Superior temporal gyrus (tissue), 1 donor: ENCODE measurements around the gene TSG101.
A peak's percentile ranks its signal among the peaks of the same experiment; 100 is the strongest.

Source experiments
- DNase-seq: peaks from one replicate; pipeline ENCODE4 v3.0.0-alpha.2; 2016; ENCODE audit errors: extremely low spot score

Gene TSG101, protein sequence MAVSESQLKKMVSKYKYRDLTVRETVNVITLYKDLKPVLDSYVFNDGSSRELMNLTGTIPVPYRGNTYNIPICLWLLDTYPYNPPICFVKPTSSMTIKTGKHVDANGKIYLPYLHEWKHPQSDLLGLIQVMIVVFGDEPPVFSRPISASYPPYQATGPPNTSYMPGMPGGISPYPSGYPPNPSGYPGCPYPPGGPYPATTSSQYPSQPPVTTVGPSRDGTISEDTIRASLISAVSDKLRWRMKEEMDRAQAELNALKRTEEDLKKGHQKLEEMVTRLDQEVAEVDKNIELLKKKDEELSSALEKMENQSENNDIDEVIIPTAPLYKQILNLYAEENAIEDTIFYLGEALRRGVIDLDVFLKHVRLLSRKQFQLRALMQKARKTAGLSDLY

DNA sequence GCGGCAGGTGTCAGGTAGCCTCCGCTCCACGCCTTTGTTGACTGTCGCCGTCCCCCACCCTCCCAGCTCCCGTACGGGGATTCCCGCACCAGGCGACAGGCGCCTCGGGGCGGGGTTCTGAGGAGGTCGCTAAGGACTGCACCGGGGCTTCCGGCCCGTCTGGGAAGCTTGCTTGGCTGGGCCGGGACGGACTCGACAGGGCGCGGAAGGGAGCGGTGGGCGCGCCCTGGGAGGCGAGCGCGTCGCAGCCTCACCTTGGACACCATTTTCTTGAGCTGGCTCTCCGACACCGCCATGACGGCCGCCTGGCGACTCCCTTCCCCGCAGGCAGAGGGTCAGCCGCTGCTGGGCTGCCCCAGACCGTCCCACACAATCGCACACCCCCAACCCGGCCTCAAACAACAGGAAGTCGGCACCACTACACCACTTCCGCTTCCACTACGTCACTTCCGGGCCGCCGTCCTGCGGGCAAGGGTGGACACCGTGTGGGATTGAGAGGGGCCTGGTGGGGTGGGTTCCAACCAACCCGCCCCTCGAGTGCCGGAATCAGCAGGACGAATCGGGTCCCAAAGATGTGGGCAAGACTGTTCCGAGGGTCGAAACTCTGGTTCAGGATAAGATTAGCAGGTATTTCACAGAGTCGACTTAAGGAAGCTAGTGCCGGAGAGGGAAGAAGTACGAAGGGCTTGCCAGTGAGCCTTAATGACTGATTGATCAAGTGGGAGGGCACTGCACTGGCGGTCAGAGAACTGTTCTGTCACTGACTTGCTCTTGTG is at the start of gene TSG101:
Gene TSG101 (minus strand): TSS at position 422 of the 776 bp plus-strand sequence. CDS start 126 bp downstream, at position 296.
- DNase-seq, result peak; percentile 96

DNA sequence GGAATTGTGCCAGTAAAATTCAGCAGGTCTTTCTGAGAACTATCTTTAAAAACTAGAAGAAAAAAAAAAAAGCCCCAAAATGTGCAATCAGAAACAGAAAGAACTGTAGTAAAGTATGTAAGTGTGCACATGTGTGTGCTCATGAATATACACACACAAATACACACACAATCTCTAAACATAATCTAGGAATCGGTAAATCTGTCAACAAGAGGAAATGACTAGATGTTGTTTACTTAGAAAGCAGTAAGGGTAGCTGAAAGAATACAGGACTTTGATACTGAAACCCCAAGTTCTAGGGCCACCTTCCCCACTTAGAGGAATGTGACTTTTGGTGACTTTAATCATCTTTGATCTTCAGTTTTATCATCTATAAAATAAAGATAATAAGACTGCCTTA is 48.6 kb upstream of the TSG101 start:
- DNase-seq, result no peak

DNA sequence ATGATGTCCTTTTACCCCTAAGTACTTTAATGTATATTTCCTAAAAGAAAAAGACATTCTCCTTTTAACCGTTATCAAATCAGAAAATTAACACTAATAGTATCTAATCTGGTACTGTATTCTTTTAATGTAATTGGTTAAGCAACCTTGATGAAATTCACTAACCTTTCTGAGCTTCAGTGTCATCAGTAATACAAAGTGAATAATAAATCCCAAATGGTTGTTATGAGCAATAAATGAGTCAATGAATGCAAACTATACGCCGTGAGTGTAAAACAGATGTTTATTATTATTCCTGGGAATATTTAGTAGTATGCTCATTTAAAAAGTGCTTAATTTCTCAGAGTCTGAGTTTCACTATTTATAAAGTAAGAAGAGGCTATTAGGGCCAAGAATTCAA is 40.3 kb upstream of the TSG101 start:
- no peak for DNase-seq

DNA sequence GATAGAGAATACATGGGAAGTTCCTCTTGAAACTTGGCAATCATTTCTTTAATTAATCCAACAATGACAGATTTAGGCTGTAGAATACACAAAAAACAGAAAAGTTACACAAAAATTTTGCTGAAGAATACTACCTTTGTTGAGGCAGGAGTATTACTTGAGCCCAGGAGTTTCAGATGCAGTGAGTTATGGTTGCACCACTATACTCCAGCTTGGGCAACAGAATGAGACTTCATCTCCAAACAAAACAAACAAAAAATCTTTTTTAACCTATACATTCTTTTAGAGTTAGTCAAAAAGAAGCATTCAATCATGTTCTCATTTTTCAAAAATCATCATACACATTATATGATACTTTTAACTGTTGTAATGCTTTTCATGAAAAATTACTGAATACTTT is 39.7 kb upstream of the TSG101 start:
- DNase-seq, result no peak

DNA sequence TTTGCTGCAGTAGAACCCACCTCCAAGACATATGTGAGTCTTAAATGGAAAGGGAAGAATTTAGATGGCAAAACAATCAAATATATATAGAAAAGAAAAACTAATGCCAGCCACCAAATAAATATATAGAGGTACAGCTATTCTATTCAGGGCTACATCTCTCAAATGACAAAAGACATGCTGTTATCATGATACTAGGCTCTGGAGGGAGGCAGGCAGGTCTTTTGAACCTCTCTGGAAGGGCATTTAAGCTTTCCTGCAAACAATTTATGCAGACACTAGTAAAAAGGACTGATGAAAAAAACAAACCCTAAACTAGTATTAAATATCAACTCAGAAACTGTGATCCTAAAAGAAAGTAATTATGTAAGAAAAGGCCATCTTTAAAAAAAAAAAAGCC is 37.4 kb upstream of the TSG101 start:
- DNase-seq, result no peak

DNA sequence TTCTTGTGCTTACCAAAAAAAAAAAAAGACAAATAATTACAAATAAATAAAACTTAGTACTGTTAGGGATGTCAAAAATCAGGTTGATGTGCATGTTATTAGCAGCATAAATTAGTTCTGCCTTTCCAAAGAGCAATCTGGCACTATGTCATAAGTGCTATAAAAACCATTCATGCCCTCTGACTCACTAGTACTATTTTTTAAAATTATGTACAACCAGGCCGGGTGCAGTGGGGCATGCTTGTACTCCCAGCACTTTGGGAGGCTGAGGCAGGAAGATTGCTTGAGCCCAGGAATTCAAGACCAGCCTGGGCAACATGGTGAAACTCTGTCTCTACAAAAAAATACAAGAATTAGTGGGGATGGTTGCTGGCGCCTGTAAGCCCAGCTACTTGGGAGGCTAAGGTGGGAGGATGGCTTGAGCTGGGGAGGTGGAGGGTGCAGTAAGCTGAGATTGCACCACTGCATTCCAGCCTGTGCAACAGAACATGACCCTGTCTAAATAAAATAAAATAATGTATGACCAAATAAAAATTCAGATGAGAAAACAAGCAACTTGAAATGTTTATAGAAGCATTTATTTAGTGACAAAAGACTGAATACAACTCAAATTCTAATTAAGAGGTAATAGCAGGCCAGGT is 36.5 kb upstream of the TSG101 start:
- DNase-seq, result no peak

DNA sequence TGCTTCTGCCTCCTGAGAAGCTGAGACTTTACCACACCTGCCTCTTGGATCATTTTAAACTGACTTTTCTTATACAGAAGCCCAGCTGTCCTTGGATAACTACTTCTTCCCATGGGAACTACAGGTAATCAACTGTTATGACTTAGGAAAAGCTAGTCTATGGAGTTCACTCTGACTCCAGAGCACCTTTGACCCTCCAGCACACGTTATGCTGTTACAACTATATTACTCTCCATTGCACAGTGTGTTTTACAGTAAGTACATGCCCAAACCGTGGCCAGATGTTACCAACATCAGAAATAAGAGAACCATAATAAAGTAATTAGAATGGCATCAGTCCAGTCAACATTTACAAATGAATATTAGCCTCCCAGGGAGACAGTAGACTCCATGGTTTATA is 21.3 kb upstream of the TSG101 start:
- DNase-seq, result no peak

DNA sequence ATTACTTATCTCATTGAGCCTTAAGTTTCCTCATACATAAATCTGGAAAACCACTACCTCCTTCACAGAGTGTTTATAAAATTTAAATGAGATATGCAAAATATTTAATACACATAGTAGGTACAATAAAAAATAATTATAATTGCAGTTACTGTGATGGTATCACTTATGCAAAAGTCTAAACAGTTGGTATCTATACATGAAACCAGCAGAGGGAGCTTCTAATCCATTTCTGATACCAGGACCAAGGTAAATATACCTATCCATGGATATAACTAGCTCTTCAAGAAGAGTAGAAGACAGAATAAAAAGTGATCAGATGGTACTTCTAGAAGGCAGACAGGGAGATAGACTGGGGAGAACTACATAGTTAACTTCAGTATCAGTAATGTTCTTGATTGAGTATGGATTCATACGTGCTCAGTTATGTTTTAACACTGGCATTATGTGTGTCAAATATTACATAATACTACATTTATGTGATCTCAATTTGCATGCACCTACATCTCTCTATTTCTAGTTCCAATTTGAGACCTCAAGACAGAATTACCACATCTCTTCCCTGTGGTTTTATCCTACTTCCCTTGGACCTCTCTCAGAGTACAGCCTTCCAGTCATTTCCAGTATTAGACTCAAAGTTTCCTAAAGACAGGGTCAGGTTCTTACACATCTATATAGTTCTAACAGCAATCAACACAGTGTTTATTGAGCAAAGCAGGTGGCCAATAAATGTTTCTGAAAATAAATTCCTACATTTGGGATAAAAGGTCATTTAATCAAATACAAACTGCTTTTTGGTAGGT is 13.7 kb upstream of the TSG101 start:
- DNase-seq, result peak; percentile 74

DNA sequence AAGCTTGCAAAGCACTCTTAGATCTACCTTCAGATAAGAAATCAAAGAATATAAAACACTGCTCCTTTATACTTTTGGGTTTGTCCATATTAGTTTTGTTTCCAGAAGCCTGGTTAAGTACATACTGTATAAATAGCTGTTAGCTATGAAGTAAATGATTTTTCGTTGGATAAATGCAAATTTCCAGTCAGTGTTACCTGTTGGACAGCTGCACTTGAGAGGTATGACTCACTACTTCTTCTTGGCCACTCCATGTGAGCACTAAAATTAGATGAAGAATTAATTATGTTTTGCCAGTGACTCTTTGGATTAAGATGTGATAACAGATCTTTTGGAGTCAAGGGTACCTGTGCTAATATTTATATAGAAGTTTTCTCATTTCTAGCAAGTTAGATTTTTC is 9.5 kb upstream of the TSG101 start:
- DNase-seq, result no peak

DNA sequence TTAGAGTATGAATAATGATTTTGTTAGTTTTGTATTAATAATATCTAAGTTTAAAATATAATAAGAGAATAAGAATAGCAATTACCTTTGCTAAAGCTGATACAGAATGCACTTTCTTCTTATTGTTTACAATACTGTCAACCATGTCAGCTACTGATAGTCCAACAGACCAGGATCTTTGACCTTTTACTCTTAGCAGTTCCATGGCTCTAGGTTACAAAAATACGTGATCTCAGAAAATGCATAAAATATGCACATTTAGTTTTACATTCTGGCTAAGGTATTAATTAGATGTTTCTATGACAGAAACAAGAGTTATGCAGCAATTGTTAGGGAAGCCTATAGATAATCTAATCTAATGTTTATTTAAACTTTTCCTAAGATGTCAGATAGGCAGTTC is 7.5 kb upstream of the TSG101 start:
- DNase-seq, result no peak

DNA sequence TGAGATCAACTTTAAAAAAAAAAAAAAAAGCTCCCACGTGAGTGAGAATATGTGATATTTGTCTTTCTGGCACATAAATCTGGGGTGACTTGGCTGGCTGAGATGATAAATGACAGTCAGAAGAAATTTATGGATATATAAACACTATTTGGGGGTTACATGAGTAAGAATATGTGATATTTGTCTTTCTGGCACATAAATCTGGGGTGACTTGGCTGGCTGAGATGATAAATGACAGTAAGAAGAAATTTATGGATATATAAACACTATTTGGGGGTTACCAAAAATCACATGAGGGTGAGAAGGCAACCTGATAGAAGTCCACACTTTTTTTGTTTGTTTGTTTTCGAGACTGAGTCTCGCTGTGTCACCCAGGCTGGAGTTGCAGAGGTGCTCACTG is 6.6 kb upstream of the TSG101 start:
- DNase-seq, result no peak

DNA sequence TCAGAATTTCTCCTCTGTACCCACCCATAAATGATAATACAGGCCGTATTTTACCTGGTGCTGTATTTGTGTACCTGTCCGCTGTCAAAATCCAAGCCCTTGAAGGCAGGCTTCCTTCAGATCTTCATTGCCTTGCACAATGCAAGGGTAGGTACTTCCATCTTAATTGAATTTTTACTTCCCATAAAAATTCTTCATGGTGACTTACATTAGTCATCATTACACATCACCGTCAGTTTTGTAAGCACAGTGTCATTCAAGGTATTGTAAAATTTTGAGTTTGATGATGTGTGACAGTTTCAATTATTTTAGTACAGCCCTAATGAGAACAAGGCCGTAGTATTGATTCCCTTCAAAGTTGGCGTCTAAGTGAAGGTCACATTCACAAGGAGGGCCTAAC is 770 bp upstream of the TSG101 start:
- DNase-seq, result no peak

DNA sequence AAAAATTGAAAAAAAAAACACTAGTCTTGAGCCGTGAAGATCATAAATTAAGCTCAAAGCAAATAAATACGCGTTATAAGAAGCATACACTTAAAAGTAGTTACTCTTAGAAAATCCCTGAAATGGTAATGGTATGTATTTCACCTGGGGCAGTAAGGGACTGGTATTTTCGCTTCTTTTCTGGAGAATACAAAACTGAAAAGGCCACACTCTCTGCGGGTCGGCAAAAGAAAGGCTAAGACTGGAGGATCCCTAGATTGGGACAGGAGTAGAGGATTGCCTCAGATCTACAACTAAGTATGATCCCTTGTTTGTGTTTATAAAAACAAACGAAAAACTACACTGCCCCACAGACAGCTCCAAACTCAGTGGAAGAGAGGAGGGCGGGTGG is 617 bp downstream of the TSG101 start:
- no peak for DNase-seq

DNA sequence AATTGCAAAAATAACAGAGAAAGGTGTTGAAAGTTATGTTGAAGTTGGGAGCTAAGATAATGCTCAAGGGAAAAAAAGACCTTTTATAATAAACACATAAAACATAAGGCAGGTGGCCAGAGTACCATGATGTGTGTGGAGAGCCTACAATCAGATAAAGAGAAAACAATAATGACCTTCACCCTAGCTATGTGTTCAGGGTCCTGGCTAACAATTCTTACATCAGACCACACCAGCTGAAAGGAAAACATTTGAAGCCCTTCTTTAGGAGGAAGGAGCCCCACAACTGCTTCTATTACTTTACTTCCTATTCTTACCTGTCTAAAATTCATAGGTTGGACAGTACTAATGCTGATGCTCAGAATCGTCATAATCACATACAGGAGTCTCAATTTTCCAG is 2.5 kb downstream of the TSG101 start:
- no peak for DNase-seq

DNA sequence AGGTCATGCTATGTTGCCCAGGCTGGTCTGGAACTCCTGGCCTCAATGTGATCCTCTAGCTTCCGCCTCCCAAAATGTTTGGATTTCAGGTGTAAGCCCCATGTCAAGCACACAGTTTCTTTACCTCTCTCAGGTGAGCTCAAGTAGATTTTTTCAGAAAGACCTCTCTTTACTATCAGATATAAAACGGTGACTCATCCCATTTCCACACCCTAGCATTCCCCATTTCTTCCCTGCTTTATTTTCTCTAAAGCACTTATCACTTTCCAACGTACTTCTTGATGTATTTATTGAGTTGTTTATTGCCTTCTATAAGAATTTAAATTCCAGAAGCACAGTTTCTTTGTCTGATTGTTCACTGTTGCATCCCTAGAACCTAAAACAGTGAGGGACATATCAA is 3.7 kb downstream of the TSG101 start:
- no peak for DNase-seq

DNA sequence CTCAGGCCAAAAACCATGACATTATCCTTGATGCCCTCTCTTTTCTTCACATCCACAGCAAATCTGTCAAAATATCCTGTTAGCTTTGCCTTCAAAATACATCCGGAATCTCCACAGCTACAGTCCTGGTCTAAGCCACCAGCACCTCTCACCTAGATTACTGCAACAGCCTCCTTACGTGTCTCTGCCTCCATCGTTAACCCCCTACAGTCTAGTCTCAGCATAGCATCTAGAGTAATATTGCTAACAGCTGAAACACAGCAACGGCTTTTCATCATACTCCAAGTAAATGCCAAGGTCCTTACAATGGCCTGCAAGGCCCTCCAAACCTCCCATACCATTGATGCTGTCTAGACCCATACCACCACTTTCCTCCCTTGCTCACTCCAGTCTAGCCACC is 4.4 kb downstream of the TSG101 start:
- no peak for DNase-seq

DNA sequence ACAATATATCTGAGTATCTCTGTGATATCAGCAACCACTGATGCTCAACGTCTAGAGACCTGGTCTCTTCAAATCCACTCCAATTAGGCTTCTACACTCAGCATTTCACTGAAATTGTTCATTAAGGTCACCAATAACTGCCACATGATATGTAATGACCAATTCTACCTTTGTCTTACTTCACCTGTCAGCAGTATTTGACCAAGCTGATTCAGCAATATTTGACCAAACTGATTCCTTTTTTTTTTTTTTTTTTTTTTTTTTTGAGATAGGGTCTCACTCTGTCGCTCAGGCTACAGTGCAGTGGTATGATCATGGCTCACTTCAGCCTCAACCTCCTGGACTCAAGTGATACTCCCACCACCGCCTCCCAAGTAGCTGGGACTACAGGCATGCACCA is 5.6 kb downstream of the TSG101 start:
- no peak for DNase-seq

DNA sequence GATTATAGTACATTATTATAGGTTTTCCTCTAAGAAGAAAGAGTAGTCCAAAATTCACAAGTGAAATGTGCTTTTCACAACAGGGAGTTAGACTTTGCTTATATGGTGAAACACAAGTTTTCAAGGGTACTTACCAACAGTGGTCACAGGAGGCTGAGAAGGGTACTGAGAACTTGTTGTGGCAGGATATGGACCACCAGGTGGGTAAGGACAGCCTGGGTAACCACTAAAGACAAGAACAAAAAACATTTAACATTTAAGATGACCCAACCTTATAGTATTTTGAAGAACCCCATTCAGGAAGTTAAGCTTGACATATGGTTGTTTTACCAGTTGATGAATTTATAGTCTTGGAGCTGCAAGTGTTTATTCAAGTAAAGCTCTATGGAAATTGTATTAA is 24.4 kb downstream of the TSG101 start:
- DNase-seq, result no peak

DNA sequence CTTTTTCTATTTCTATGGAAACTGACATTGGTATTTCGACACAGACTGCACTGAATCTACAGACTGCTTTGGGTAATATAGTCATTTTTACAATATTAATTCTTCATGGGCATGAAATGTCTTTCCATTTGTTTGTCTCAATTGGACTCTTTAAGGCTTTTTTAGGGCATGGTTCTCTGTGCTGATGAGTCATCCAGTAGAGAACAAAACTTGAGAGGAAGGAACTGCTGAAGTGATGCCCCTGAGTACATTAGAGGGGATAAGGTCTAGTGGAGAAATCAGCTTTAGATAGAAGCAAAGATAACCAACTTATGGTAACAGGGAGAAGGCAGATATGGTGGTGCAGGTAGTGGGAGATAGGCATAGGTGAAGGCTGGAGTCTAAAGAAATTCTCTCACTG is 25.1 kb downstream of the TSG101 start:
- DNase-seq, result no peak

DNA sequence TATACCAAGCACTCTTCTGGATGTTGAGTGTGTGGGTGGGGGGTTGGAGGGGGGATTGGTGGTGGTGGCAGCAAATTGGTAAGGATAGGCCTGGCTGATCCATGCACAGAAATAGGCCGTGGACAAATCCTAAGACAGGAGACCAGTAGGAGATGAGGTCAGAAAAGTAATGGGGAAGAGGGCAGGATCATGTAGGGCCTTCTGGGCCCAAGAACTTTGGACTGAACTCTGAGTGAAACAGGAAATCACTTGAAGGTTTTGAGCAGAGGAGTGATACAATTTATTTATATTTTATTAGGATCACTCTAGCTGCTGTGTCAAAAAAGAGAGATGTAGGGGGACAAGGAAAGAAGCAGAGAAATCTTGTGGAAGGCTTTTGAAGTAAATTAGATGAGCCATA is 28.7 kb downstream of the TSG101 start:
- DNase-seq, result no peak

DNA sequence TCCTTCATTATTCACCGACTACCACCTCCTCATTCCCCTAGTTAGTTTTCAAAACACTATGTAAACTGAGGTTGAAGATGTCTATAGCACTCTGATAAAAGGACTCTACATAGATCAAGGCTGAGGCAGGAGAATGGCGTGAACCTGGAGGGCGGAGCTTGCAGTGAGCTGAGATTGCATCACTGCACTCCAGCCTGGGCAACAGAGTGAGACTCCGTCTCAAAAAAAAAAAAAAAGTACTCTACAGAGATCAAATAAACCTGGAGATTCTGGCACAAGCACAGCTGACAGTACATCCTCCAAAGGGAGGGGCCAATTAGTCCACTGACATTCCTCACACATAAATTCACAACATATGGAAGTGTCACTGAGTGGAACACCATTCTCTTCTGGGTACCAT is 31.0 kb downstream of the TSG101 start:
- no peak for DNase-seq

DNA sequence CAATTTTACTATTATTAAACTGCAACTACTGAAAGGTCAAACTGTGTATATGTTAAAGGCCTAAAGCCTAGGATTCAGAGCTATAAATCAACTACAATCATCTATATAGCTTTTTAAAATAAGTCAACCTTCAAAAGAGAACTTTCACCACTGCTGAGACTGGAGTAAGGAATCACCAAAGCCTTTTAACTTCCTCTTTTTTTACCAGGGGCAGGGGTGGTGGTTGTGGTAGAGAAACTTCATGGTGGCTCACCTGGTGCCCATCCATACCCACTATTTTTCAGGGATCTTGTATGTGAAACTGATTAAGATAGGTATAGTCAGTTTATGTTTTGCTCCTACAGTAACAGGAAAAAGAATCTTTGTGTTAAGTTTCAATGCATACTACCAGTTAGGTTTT is 31.5 kb downstream of the TSG101 start:
- DNase-seq, result no peak
